Mammary epithelial cell (primary cell): ENCODE results near the gene EFNA2.

Source experiments
- CTCF ChIP-seq, 2 donors: IDR thresholded peaks in 1 of 2; conservative IDR thresholded peaks in 1 of 2; 2 replicates each; pipeline ENCODE4 v1.5.1; 2011 to 2012; ENCODE audit warnings: inconsistent platforms in 2 of 2, low read length in 2 of 2, mild to moderate bottlenecking in 2 of 2, control low read depth in 1 of 2, low read depth in 1 of 2; ENCODE audit not compliant: insufficient read depth in 1 of 2; ENCODE audit errors: extremely low read depth in 1 of 2
- EZH2 ChIP-seq: IDR thresholded peaks from 2 replicates; pipeline ENCODE4 v1.6.1; 2012; ENCODE audit warnings: low read length, inconsistent platforms, borderline replicate concordance

DNA sequence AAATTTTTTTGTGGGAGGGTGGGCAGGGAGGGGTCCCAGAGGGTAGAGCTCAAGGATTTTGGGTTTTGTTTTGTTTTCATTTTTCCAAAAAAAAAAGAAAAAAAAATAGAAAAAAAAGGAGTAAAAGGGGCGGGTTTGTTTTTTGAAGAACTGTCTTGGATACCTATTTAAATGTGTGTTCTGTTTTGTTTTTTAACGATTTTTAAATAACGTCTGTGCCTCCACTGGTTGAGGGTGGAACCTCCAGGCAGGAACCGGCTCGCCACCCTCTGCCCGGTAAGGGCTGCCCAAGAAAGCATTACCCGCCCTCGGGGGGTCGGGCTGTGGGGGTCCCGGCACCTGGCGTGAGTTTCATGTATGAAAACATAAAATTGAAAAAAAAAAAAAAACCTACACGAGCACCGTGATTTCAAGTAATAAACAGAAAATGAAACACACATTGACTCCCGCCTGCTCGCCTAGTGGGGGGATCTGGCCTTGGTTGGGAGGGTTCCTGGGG is 26.9 kb upstream of the EFNA2 start:
- no peak for TF ChIP-seq CTCF (conservative IDR thresholded peaks at IDR 0.05 in 1 of 2, IDR thresholded peaks at IDR 0.05 in 1 of 2; ENCODE audit: extremely low read depth in 1 of 2, insufficient read depth in 1 of 2, low read depth in 1 of 2, low read length in 2 of 2)
- no peak for TF ChIP-seq EZH2
